Trophoblast cell (in vitro differentiated cells and primary cell): ENCODE measurements around the gene NTM.

Source experiments
- DNase-seq, 2 donors: peaks; one replicate each; pipeline ENCODE4 v3.0.0-alpha.2; 2016
- H2AFZ ChIP-seq: 2 replicates; pipeline ENCODE4 v1.6.1; 2013; ENCODE audit warnings: low read length, moderate library complexity, mild to moderate bottlenecking; ENCODE audit not compliant: insufficient read depth, poor library complexity
- H2AK5ac ChIP-seq: 2 replicates; pipeline ENCODE4 v1.6.1; 2013; ENCODE audit warnings: mild to moderate bottlenecking, low read length
- H2BK120ac ChIP-seq: 2 replicates; pipeline ENCODE4 v1.6.1; 2013; ENCODE audit warnings: low read length, mild to moderate bottlenecking, moderate library complexity; ENCODE audit not compliant: insufficient read depth, poor library complexity
- H2BK12ac ChIP-seq: 2 replicates; pipeline ENCODE4 v1.6.1; 2013; ENCODE audit warnings: mild to moderate bottlenecking, low read length, moderate library complexity
- H2BK5ac ChIP-seq: 2 replicates; pipeline ENCODE4 v1.6.1; 2013; ENCODE audit warnings: low read length, low read depth, moderate library complexity, mild to moderate bottlenecking; ENCODE audit not compliant: poor library complexity
- H3K14ac ChIP-seq: 2 replicates; pipeline ENCODE4 v1.6.1; 2013; ENCODE audit warnings: mild to moderate bottlenecking, low read length
- H3K18ac ChIP-seq: 2 replicates; pipeline ENCODE4 v1.6.1; 2013; ENCODE audit warnings: mild to moderate bottlenecking, low read length
- H3K23ac ChIP-seq: 2 replicates; pipeline ENCODE4 v1.6.1; 2013; ENCODE audit warnings: low read length
- H3K27ac ChIP-seq: 2 replicates; pipeline ENCODE4 v1.5.1; 2013; ENCODE audit warnings: low read depth, mild to moderate bottlenecking, inconsistent platforms, low read length, moderate library complexity
- H3K27me3 ChIP-seq: 2 replicates; pipeline ENCODE4 v1.6.1; 2013; ENCODE audit warnings: inconsistent platforms, mild to moderate bottlenecking, low read length, moderate library complexity; ENCODE audit not compliant: insufficient read depth
- H3K36me3 ChIP-seq, 2 experiments: 1 replicate in 1 of 2; 2 replicates in 1 of 2; pipeline ENCODE4 v1.6.1; 2013; ENCODE audit warnings: low read length in 2 of 2, mild to moderate bottlenecking in 2 of 2, moderate library complexity in 1 of 2; ENCODE audit not compliant: insufficient read depth in 2 of 2, control insufficient read depth in 1 of 2
- H3K4ac ChIP-seq: 2 replicates; pipeline ENCODE4 v1.6.1; 2013; ENCODE audit warnings: low read depth, mild to moderate bottlenecking, low read length, moderate library complexity
- H3K4me1 ChIP-seq, 2 experiments: 1 replicate in 1 of 2; 2 replicates in 1 of 2; pipeline ENCODE4 v1.6.1; 2013; ENCODE audit warnings: low read length in 2 of 2, mild to moderate bottlenecking in 2 of 2, moderate library complexity in 1 of 2; ENCODE audit not compliant: insufficient read depth in 2 of 2, control insufficient read depth in 1 of 2
- H3K4me2 ChIP-seq: 2 replicates; pipeline ENCODE4 v1.6.1; 2013; ENCODE audit warnings: inconsistent platforms, mild to moderate bottlenecking, low read length, moderate library complexity
- H3K4me3 ChIP-seq: 2 replicates; pipeline ENCODE4 v1.5.1; 2013; ENCODE audit warnings: mild to moderate bottlenecking, low read depth, low read length, inconsistent platforms
- H3K79me1 ChIP-seq: one replicate; pipeline ENCODE4 v1.6.1; 2013; ENCODE audit warnings: low read length
- H3K79me2 ChIP-seq: 2 replicates; pipeline ENCODE4 v1.6.1; 2013; ENCODE audit warnings: low read length, mild to moderate bottlenecking; ENCODE audit not compliant: control insufficient read depth, insufficient read depth, poor library complexity
- H3K9ac ChIP-seq: 2 replicates; pipeline ENCODE4 v1.6.1; 2013; ENCODE audit warnings: mild to moderate bottlenecking, low read length
- H3K9me3 ChIP-seq: 2 replicates; pipeline ENCODE4 v1.6.1; 2013; ENCODE audit warnings: low read depth, mild to moderate bottlenecking, control low read depth, inconsistent platforms, low read length; ENCODE audit not compliant: insufficient read depth
- H4K12ac ChIP-seq: 2 replicates; pipeline ENCODE4 v1.6.1; 2013; ENCODE audit warnings: low read depth, mild to moderate bottlenecking, low read length, moderate library complexity
- H4K8ac ChIP-seq: 2 replicates; pipeline ENCODE4 v1.6.1; 2013; ENCODE audit warnings: low read depth, mild to moderate bottlenecking, low read length, moderate library complexity
- H4K91ac ChIP-seq: one replicate; pipeline ENCODE4 v1.6.1; 2013; ENCODE audit warnings: low read depth, mild to moderate bottlenecking, low read length, moderate library complexity
- WGBS: extraction: QIAGEN DNeasy Blood & Tissue Kit; methylation state at CpG from one replicate; pipeline ENCODE4 v1.1.7; 2013; ENCODE audit warnings: missing lambda C conversion rate; ENCODE audit not compliant: insufficient read length, insufficient coverage; ENCODE audit errors: extremely low coverage; 5-methylcytosine and 5-hydroxymethylcytosine counted together

NTM gene

DNA sequence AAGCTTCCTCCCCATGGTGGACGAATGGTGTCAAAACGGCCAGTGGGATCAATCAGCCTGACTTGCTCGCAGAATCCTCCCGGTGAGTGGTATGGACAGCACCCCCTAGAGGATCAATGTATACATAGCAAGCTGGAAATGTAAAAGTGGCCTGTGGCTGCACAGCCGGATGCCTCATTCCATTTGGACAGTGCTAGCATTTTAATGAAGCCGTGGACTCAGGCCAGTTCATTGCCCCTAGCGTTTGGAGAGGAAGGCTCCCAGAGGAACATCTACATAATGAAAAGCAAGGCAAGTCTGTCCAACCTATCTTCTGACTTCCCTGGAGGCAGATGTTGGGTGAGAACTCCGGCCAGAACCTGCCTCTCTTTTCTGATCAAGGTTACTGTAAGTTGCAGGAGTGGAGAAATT is 942.3 kb downstream of the NTM start:
- no peak overlapping the region for H2AFZ ChIP-seq
- H2BK12ac ChIP-seq = no peak overlapping the region
- no peak overlapping the region for H3K27ac ChIP-seq
- no peaks in the 10 kb centered on the region for H3K27me3 ChIP-seq
- H3K14ac ChIP-seq = no peak overlapping the region
- H2BK5ac ChIP-seq = no peak overlapping the region
- H3K4ac ChIP-seq = no peak overlapping the region
- H3K36me3 ChIP-seq = no peaks in the 10 kb centered on the region
- H4K12ac ChIP-seq = no peak overlapping the region
- H2BK120ac ChIP-seq = no peak overlapping the region
- H3K4me3 ChIP-seq = no peak overlapping the region
- H3K9ac ChIP-seq = no peak overlapping the region
- no peak overlapping the region for H3K23ac ChIP-seq
- H3K79me2 ChIP-seq = no peaks in the 10 kb centered on the region
- no peak overlapping the region for H2AK5ac ChIP-seq
- H3K4me2 ChIP-seq = no peak overlapping the region
- no peak overlapping the region for H4K91ac ChIP-seq
- DNase-seq = no peak
- H3K9me3 ChIP-seq = no peaks in the 10 kb centered on the region
- H3K79me1 ChIP-seq = no peaks in the 10 kb centered on the region
- WGBS = no CpG with 5 or more reads among the region's 8 CpGs
- H4K8ac ChIP-seq = no peak overlapping the region
- no peak overlapping the region for H3K18ac ChIP-seq
- H3K4me1 ChIP-seq = peaks cover 2 to 3% of the 10 kb centered on the region in 2 experiments

DNA sequence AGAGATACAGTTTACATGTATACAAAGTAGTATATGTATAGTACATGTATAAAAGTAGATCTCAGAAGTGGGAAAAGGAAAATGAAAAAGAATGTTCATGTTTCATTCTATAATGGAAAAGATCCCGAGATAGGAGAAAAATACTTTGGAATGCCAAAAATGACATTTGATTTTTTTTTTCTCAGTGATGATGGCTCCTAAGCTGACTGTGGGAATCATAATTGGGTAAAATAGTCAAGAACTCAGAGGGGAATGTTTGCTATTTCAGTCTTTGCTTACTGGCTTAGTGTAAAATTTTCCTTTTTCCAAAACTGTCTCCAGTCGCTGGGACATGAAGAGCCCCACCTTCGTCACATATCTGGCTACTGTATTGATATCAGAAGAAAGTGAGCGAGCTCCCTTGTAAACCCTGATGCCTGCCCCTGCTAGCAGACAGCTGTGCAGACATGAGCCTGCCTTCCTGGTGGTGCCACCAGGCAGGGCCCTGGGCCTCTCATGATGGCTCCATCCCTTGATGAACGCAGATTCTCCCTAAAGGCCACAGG is 944.6 kb downstream of the NTM start:
- Histone ChIP-seq H3K9ac (no peak overlapping the region), H4K12ac (no peak overlapping the region), H3K36me3 (no peaks in the 10 kb centered on the region), H2BK12ac (no peak overlapping the region), H2BK5ac (no peak overlapping the region), H3K4me1 (peaks cover 2 to 3% of the 10 kb centered on the region in 2 experiments), H3K4me3 (no peak overlapping the region), H4K8ac (no peak overlapping the region), H3K4me2 (no peak overlapping the region), H3K79me1 (no peaks in the 10 kb centered on the region), H3K4ac (no peak overlapping the region), H3K23ac (no peak overlapping the region), H3K18ac (no peak overlapping the region), H3K79me2 (no peaks in the 10 kb centered on the region), H3K27me3 (no peaks in the 10 kb centered on the region), H2AK5ac (no peak overlapping the region), H3K9me3 (no peaks in the 10 kb centered on the region), H2AFZ (no peak overlapping the region), H4K91ac (no peak overlapping the region), H3K27ac (no peak overlapping the region), H2BK120ac (no peak overlapping the region), H3K14ac (no peak overlapping the region)
- no peak for DNase-seq
- no CpG with 5 or more reads among the region's 5 CpGs for WGBS

DNA sequence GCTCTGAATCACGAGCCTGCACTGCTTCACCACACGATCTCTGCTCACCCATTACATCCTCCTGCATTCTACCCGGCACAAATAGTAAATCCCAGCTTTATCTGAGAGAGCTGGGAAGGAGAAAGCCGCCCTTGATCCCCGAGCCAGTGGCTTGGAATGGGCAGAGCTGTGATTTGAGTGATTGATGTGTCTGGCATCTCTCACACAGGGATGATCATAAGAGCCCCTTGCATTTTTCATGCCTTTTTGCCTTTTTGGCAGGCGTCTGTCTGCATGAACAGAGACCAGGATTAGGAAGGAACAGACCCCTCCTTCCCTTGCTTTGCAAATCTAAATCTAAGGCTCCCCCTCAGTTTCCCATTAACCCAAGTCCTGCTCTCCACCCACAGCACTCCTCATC is 945.3 kb downstream of the NTM start:
- no peak overlapping the region for H3K4me2 ChIP-seq
- H3K79me2 ChIP-seq = no peaks in the 10 kb centered on the region
- WGBS = no CpG with 5 or more reads among the region's 6 CpGs
- H2BK12ac ChIP-seq = no peak overlapping the region
- no peak for DNase-seq
- H3K27ac ChIP-seq = no peak overlapping the region
- H2BK5ac ChIP-seq = no peak overlapping the region
- no peak overlapping the region for H3K18ac ChIP-seq
- H4K8ac ChIP-seq = no peak overlapping the region
- H3K23ac ChIP-seq = no peak overlapping the region
- H2BK120ac ChIP-seq = no peak overlapping the region
- H3K36me3 ChIP-seq = no peaks in the 10 kb centered on the region
- H3K27me3 ChIP-seq = no peaks in the 10 kb centered on the region
- no peak overlapping the region for H4K12ac ChIP-seq
- no peak overlapping the region for H4K91ac ChIP-seq
- no peak overlapping the region for H3K9ac ChIP-seq
- H2AFZ ChIP-seq = no peak overlapping the region
- H3K14ac ChIP-seq = no peak overlapping the region
- peaks cover 2 to 3% of the 10 kb centered on the region in 2 experiments for H3K4me1 ChIP-seq
- no peaks in the 10 kb centered on the region for H3K9me3 ChIP-seq
- H3K4ac ChIP-seq = no peak overlapping the region
- no peaks in the 10 kb centered on the region for H3K79me1 ChIP-seq
- no peak overlapping the region for H3K4me3 ChIP-seq
- H2AK5ac ChIP-seq = no peak overlapping the region

DNA sequence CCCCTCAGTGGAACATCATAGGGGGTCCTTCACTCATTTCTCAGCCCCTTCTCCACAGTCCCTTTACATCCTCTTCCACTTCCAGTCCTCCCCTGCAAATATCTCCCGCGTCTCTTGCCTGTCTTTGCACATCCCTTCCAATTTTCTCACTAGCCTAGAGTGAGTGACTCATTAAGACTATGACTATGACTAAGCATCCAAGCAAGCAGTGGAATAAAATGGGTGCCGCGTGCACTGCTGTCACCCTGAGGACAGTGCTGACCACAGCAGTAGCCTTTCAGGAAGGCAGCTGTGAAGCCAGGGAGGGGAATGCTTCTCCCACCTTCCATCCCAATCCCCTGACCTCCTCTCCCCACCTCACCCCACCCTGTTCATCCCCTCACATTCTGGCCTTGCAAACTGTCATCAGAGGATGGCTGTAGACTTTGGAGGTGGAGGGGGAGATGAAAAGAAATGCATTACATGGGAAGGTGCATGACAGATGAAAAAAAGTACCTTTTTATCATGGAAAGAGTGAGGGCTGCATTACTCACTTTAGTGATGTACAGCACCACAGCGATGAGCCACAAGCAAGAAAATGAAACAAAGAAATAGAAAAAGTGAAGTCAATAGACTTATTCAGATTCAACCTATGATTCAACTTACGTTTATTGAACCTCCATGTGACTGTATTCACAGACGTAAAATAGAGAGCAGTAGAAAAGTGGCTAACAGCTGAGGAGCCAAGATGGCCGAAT is 948.2 kb downstream of the NTM start:
- H3K23ac ChIP-seq = no peak overlapping the region
- no peak overlapping the region for H3K9ac ChIP-seq
- no peaks in the 10 kb centered on the region for H3K79me2 ChIP-seq
- H3K4me1 ChIP-seq = no peaks in the 10 kb centered on the region
- H3K4me2 ChIP-seq = no peak overlapping the region
- H2AK5ac ChIP-seq = no peak overlapping the region
- no CpG with 5 or more reads among the region's 8 CpGs for WGBS
- DNase-seq = no peak
- no peaks in the 10 kb centered on the region for H3K27me3 ChIP-seq
- H2AFZ ChIP-seq = no peak overlapping the region
- no peak overlapping the region for H3K4me3 ChIP-seq
- no peak overlapping the region for H2BK12ac ChIP-seq
- no peaks in the 10 kb centered on the region for H3K9me3 ChIP-seq
- no peak overlapping the region for H3K18ac ChIP-seq
- H2BK120ac ChIP-seq = no peak overlapping the region
- H4K12ac ChIP-seq = no peak overlapping the region
- H3K4ac ChIP-seq = no peak overlapping the region
- H3K27ac ChIP-seq = no peak overlapping the region
- no peaks in the 10 kb centered on the region for H3K79me1 ChIP-seq
- H3K36me3 ChIP-seq = no peaks in the 10 kb centered on the region
- H3K14ac ChIP-seq = no peak overlapping the region
- no peak overlapping the region for H4K91ac ChIP-seq
- no peak overlapping the region for H2BK5ac ChIP-seq
- H4K8ac ChIP-seq = no peak overlapping the region
